Midbrain (tissue), 1 donor: ENCODE measurements around the gene PXMP4.

ENCODE experiments used
- DNase-seq: peaks from one replicate; lab custom pipeline; 2025; lab: John Stamatoyannopoulos, UW

Gene PXMP4

DNA sequence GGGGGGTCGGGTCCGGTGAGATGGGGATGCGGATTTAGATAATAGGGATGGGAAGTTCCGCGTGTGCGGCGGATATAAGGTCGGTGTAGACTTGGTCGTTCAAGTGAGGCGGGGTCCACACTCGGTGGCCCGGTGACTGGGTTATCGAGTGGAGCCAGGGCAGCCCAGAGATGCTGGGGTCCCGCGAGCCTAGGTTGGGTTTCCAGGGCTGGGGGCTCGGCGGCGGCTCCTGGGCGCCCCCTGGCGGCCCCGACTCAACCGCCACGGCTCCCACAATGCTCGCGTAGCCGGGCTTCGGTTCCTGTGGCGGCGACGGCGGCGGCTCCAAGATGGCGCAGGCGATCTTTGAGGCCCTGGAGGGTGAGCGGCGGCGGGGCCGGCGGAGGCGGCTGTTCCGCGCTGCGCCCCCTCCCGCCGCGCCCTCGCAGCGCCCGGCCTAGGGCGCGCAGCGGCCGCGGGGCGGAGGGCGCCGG, 11.6 kb upstream of the PXMP4 start, which contains the start of gene ZNF341:
TSS of gene ZNF341 (plus strand) at position 304 of the 473 bp plus-strand sequence. CDS start at position 330, 26 bp downstream.
- DNase-seq, result peak; percentile 95

DNA sequence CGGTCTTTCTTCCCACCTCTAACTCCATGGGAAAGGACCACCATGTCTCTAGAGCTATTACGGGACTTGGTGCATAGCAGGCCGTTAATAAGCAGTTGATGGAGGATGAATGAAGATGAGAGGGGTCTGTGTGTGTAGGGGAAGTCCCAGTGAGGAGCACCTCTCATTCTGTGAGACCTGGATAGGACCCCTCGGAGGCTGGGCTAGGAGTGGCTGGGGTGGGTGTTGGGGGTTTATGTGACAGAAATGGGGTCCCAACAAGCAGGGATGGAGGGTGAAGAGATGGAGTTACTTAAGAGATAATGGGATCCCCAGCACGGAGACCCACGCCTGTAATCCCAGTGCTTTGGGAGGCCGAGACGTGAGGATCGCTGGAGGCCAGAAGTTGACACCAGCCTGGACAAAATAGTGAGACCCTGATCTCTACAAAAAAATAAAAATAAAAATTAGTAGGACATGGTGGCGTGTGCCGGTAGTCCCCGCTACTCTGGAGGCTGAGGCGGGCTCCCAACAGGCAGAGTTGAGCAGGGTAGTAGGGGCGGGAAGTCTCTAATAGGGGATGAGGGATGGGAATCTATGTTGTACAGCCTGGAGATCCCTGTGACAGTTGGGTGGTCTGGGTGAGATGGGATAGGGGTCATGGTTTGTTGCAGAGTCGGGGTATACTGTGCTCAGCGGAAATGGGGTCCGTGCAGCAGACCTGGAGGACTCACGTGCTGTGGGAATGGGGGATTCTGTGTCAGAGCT, 11.0 kb upstream of the PXMP4 start:
- no peak for DNase-seq

DNA sequence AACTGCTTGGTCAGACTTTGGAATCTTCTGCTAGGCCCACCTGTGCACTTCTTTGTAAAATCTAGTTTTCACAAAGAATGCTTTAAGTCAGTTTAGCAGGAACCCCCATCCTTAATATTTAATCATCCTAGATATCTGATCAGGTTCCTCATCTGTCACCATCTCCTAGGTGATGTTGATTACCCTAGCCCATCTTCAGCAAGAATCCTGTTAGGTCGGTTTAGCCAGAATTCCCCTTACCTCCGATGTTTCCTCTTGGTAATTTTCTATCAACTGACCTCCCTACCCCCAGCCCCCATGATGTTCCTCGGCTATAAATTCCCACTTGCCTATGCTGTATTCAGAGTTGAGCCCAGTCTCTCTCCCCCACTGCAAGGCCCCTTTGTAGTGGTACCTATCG, 9.0 kb upstream of the PXMP4 start:
- DNase-seq, result no peak

DNA sequence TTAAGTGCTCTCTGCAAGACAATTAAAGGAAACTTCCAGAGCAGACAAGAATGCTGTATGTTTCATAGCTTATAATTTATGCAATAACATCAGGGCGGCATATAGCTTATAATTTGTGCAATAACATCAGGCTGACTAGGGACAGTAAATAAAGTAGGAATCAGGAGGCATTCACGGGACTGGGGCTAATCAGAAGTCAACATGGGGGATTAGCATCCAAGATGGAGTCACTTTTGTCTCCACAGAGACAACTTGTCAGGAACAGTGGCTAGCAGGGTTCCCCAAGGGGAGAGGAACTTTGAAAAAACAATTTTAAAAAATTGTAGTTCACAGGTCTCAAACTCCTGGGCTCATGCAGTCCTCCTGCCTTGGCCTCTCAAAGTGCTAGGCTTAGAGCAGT, 8.4 kb upstream of the PXMP4 start:
- no peak for DNase-seq

DNA sequence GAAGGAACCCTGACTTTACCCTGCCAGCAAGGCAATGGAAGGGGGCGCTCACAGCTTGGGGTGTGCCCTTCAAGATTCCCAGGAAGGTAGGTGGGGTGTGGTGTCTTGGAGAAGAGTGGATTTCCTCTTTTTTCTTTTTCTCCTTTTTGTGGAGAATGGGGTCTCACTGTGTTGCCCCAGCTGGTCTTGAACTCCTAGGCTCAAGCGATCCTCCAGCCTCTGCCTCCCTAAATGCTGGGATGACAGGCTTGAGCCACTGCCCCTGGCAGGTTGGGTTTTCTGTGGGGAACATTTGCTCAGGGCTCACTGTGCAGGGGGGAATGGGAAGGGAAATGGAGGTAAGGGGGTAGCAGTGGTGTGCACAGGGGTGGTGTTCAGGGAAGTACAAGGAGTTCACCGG, 7.7 kb upstream of the PXMP4 start:
- no peak for DNase-seq

DNA sequence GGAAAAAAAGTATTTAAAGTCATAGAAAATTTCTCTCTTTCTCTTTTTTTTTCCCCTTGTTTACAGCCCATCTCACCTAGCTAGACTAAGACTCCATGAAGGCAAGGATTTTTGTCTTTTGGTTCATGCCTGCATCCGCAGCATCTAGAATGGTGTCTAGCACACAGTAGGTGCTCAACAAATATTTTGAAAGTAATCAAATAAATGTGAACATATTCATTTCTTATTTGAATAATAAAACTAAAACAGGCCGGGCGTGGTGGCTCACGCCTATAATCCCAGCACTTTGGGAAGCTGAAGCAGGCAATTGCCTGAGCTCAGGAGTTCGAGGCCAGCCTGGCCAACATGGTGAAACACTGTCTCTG, 7.0 kb upstream of the PXMP4 start:
- DNase-seq, result no peak

DNA sequence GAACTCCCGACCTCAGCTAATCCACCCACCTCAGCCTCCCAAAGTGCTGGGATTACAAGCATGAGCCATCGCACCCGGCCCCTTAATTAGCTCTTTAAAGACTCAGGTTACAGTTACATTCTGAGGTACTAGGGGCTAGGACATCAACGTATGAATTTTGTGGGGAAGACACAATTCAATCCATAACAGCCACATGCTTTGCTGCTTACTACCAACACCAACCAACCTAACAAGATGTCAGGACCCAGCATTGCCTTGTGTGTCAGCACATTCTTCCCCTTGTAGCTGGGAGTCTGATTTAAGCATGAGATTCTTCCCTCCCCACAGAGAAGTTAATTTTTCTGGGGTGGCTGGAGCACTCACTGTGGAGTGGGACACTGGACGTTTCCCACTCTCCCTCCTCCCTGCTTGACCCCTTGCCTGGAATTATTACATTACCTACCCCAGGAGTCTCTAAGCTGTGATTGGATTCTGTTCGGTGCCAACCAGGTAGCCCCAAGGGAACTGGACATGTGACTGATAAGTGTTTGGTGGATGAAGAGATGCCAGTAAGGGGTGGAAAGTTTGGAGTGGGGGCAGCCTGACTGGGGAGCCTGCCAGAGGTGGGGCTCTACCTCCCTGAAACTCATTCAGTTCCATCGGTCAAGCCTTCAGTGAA, 5.6 kb upstream of the PXMP4 start:
- no peak for DNase-seq

DNA sequence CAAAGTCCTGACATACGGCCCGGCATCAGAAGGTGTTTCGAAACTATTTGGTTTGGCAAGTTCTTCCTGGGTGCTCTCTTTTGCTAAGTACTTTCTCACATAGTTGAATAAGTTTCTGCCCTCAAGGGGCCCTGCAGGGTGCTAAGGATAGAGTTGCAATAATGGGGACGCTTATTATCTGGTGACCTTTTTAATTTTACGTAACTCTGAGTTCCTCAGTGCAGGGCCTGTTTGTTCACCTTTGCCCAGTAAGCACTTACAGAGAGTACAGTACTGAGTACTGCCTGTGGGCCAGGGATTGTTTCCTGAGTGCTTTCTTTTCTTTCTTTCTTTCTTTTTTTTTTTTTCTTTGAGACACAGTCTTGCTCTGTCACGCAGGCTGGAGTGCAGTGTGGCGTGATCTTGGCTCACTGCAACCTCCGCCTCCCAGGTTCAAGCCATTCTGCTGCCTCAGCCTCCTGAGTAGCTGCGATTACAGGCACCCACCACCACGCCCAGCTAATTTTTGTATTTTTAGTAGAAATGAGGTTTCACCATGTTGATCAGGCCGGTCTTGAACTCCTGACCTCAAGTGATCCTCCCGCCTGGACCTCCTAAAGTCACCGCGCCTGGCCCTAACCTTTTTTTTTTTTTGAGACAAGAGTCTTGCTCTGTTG, 4.5 kb upstream of the PXMP4 start:
- no peak for DNase-seq

DNA sequence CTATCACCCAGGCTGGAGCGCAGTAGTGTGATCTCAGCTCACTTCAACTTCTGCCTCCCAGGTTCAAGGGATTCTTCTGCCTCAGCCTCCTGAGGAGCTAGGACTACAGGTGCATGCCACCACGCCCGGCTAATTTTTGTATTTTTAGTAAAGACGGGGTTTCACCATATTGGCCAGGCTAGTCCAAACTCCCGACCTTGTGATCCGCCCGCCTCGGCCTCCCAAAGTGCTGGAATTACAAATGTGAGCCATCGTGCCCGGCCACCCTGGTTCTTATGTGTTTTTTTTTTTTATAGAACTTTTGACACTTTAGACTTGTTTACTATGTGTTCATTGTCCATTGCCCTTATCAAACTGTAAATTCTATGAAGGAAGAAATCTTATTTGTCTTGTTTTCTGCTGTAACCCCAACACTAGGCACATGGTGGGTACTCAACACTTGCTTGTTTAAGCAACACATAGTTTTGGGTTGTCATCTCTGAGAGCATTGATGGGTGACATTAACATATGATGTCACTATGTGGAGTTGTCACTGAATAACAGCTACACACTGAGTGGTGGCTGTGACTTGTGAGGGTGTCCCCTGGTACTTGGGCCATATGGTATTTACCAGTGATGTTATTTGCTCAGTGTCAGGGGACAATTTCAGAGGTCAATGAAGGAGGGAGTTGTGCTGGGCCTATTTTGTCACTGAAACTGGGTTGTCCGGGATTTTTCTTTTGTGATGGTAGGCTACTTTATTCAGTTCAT, 1.5 kb upstream of the PXMP4 start:
- DNase-seq, result no peak

DNA sequence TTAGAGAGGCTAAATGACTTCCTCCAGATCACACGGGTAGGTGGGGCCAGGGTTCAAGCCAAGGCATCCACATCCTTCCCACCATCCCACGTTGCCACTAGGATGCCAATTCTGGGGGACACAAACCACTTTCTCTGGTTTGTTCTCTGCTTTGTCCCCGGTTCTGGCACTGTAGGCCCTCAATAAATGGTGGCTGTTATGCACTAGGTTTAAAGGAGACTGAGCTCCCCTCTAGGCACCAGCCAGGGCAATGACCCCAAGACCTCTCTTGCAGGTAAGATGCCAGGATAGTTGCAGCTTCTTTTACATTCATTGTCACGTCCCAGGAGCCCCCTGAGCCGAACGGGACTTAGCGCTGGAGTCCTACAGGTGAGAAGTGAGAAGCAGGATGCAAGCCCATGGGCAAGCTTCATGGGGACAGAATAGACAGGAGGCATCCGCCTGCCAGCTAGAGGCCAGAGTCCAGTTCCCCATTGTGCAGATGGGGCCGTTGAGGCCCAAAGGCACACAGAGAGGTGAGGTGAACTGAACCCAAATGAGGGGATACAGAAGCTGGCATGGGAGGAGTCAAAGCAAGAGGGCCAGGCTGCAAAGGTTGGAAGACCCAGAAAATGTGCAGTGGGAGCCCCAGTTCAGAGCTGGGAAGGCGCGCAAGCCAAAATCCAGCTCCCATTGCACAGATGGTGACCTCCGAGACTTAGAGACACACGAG, 677 bp downstream of the PXMP4 start:
- no peak for DNase-seq

DNA sequence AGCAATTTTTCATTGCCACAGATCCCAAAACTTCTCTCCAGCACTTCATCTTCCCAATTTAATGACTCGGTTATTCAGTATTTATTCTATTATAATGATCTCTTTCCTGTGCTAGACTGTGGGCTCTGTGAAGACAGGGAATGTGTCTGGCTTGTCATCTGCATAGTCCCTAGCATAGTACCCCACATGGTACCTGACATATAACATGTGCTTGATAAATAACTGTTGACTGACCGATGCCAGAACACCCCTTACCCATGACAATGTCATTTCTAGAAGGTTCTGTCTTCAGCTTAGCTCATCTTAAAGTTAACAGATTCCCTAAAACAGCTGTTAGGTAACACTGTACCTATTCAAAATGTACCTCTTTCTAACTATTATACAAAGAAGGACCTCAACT, 3.6 kb downstream of the PXMP4 start:
- DNase-seq, result no peak

DNA sequence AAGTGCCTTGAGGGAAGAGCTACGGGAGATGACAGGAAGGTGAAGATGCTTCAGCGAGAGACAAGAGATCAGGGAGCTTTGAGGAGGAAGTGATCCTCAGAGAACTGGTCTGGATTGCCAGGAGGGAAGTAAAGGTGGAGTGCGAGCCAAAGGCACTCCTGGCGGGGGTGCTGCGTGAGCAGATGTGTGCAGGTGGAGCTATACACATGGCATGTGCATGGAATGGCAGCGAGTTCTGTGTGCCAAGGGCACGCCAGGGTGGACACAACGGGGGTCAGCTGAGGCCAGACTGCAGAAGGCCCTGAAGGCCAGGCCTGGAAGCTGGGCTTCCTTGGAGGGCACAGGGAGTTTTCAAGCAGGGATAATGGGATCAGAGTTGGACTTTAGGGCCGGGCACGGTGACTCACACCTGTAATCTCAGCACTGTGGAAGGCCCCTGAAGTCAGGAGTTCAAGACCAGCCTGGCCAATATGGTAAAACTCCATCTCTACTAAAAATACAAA, 6.2 kb downstream of the PXMP4 start:
- DNase-seq, result no peak

DNA sequence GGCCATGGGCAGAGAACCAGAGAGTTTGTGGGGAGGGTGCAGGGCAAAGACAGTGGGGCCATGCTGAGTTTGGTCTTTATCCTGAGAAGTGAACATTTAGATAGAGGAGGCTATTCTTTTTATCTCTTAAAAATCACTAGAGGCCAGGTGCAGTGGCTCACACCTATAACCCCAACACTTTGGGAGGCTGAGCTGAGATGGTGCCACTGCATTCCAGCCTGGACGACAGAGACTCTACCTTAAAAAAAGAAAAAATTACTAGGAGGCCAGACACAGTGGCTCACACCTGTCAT, 8.7 kb downstream of the PXMP4 start:
- no peak for DNase-seq

DNA sequence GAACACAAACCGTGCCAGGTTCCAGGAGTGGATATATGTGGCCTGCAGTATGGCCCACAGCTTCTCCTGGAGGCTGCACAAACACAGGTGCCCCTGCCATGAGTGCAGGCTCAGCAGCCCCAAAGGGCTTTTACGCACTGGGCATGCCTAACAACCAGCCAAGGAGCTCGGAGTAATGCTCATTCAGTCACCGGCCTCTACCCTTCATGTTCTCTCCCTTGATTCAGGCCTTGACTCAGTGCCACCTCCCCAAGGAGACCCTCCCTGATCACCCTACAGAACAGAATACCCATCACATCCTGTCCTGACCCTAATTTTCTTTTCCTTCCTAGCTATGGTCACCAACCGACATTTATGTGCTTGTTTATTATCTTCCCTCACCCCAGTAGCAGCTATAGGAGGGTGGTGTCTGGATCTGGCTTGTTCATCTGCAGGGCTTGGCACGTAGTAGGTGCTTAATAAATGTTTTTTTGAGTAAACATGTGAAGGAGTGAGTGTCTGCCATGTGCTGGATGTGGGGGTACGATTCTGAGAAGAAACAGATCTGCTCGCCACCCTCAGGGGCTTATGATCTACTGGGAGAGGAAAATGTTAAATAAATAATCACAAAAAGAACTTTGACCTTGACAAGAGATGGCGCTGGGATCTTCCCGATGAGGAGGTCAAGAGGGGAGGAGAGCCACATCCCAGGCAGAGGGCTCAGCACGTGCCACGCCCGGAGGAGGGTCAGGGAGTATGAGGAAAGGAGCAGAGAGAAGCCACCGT, 9.2 kb downstream of the PXMP4 start:
- DNase-seq, result no peak

DNA sequence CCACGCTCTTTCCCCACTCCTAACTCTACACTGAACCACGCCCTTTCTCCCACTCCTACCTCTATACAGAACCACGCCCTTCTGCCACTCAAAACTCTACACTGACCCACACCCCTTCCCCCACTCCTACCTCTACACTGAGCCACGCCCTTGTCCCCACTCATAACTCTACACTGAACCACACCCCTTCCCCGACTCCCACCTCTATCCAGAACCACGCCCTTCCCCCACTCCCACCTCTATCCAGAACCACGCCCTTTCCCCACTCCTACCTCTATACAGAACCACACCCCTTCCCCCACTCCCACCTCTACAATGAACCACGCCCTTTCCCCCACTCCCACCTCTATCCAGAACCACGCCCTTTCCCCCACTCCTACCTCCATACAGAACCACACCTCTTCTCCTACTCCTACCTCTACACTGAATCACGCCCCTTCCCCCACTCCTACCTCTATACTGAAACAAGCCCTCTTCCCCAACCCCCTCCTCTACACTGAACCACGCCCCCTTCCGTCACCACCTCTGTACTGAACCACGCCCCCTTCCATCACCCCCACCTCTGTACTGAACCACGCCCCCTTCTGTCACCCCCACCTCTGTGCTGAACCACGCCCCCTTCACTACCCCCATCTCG, 10.1 kb downstream of the PXMP4 start:
- no peak for DNase-seq

DNA sequence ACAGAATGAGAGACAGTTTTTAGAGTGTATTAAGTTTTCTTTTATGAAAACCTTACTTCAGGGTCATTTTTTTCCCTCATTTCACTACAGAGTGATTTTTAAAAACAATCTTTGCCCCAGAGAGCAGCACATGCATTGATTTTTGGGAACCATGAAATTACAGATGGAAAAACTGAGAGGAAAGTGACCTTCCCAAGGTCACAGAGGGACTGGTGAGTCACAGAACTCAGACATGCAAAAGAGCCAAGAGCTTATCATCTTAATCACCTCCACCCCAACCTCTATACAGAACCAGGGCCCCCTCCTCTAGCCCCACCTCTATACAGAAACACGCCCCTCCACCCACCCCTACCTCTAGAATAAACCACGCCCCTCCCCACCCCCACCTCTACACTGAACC, 10.7 kb downstream of the PXMP4 start:
- no peak for DNase-seq

DNA sequence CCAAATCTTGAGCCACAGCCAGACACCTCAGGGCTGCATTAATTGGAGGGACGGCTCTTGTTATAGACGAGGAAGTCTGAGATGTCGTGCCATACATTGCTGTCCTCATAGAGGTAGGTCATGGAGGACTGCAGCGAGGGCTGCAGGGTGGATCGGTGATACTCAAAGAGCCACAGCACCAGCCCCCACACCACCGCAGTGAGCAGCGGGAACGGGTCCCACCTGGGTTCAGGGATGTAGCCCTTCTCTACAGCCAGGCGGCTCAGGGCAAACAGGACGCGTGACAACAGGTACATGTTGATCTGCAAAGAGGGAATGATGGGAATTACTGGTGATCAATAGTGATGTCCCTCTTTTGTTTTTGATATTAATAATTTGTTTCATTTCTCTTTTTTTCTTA, 12.4 kb downstream of the PXMP4 start:
- no peak for DNase-seq

DNA sequence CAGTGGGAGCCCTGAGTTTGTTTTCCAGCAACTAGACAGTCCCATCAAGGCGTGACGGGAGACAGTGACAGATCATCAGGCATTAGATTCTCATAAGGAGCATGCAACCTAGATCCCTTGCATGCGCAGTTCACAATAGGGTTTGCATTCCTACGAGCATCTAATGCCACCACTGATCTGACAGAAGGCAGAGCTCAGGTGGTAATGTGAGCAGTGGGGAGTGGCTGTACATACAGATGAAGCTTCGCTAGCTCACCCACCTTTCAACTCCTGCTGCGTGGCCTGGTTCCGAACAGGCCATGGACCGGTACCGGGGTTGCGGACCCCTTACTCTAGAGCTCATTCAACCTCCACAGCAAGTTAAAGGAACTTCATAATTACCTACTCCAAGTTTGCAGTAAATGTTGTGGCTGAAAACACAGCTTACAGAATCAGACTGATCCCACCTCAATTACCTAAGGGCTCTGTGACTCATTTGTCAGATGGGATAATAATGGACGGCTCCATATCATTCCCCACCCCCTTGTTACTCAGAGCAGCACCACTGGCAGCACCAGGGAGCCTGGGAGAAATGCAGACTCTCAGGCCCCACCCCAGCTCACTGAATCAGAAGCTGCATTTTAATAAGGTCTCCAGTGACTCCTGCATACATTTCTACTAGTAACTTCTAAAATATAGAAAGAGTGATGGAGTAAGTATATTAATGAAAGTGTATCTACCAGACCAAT, 15.7 kb downstream of the PXMP4 start:
- DNase-seq, result no peak

DNA sequence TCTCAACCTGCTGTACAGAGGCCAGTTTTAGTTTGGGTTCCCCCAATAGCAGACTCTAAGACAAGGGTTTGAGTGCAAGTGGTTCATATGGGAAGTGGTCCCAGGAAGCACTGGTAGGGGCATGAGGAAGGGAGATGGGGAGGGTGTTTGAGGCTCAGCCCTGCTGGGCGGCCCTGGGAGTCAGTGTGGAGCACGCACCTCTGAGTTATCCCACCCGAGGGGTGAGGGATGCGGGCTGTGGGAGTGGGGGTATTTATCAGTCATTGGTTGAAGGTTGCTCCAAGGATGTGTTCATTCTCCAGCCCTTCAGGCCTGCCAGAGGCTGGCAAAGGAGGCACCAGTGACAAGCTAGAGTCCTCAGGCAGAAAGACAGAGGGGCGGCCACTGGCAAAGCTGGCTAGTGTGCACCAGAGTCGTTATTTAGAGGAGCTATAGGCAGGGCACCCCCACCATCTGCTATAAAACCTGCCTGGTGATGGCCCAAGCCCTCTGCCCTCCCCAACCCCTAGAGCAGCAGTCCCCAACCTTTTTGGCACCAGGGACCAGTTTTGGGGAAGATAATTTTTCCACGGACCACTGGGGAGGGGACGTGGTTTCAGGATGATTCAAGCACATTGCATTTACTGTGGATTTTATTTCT, 16.5 kb downstream of the PXMP4 start:
- DNase-seq, result no peak
